Medulla oblongata (tissue), 1 donor: ENCODE measurements around the gene FAM47E.

Experiments
- DNase-seq: peaks from one replicate; pipeline ENCODE4 v3.0.0-alpha.2; 2015; ENCODE audit errors: extremely low spot score

FAM47E gene

DNA sequence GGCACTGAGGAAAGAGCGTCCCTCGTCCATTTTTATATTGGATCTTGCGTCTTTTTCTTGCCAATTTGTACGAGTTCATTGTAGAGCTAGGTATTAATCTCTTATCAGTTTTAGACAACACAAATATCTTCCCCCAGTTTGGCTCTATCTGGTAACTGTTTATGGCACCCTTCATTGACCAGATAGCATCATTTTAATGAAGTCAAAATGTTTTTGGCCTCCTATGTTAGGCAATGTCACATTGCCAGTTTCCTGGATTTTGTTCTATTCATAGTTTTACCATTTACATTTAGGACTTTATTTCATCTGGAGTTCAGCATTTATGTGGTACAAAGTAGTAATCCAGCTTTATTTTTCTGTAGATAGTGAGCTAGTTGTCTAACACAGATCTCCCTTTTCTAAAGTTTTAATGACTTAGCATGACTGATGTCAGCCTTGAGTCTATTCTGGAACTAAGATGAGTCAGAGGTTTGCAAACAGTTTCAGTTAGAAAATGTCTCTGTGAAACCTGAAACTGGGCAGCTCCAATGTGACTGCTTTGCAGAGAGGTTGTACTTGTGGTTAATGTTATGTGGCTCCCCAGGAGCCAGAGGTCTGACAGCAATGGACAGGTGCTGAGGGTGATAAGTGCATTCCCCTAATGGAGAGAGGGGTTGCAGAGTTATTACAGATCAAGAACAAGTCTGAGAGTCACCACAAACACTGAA, 49.7 kb downstream of the FAM47E start:
- no peak for DNase-seq

DNA sequence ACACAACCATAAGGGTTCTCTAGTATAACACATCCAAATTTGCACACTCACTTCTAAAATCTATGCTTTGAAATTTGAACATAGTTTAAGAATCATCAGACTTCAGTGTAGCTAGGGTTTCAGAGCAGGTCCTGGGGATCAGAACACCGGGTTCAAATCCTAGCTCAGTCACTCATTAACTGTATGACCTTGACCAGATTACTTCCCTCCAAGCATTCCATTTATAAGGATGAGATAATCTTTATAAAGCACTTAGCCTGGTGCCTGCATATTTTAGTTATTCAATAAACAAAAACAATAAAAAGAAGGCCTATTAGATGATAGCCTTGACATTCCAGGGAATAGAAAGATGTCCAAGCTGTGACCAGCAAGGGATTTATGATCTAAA, 50.2 kb downstream of the FAM47E start:
- no peak for DNase-seq

DNA sequence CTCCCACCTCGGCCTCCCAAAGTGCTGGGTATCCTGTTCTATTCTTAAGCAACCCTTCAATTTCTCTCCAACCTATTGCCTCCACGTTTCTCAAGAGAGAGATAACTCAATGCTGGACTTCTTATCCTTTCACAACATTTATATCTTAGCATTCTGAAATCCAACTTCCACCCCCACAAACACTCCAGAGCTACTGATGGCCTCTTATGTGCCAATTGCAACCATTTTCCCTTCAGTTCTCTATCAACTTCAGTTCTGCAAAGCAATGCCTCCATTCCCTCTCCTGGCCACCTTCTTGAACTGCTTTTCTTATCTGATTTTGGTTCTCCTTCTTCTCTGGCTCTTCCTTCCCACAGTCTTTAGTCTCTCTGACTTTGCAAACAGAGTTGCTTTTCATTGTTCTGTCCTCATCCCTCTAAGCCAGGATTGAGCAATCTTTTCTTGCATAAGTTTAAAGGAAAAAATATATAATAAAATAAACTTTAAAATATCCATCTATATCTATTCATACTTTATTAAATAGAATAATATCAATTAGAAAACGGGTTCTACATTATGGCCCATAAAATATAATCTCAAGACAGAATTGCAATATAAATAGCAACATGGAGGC, 51.4 kb downstream of the FAM47E start:
- no peak for DNase-seq

DNA sequence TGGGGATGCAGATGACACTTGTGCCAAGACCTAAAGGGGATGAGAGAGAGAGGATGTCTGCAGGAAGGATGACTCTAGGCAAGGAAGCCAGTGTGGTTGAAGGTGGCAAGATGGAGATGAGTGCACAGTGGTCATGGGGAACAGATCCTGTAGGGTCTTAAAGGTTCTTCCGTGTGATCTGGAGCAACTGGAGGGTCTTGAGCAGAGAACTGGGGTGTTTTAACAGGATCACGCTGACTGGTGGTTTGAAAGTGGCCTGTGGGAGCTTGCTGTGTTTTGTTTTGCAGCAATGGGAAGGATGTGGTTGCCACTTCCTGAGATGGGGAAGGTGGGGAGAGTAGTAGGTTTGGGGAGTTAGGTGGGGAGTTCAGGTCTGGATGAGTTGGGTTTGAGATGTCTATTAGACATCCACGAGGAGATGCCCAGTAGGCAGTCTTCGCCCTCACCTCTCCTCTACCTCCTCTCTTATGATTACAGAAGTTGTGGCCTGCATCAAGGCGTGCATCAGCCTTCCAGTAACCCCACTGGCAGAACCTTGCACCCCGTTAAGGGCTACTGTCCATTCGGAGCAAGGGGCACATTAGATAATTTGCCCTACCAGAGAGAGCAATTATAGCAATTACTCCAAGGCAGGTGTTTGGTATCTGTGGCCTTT, 53.6 kb downstream of the FAM47E start:
- DNase-seq: no peak

DNA sequence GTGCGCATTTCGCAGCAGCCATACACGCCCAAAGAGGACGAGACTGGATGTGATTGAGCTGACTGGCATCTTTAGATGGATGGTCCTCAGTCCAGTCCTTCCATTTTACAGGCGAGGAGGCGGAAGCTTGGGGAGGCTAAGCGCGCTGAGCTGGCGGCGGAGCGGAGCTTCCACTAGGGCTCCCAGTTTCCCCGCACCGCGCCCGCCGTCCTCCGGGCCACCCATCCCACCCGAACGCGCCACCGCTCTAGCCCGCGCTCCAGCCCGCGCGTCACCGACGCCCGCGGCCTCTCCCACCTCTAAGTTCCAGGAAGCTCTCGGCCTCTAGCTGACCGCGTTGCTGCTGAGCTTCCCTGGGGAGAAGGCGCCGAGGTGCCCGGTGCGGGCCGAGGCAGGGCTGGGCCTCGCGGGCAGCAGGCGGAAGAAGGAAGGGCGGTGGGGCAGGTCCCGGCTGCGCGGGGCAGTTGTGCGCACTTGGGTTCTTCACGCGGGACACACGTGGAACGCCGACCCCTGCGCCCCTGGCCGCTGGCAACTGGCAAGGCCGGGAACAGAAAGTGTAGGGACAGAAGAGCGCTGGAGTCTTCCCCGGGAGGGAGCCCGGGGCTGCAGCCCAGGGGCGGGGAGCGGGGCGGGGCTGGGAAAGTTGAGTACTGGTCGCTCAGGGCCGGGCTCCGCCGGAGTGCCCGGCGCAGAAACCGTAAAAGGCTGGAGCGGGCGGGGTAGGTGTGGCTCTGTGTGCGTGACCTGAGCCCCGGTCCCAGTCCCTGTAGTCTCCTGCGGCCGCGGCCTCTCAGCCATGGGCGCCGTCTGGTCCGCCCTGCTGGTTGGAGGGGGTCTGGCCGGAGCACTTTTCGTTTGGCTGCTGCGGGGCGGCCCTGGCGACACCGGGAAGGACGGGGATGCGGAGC, 54.7 kb downstream of the FAM47E start, which contains the start of gene STBD1:
Gene STBD1, plus strand, starts transcription at position 763 of the 911 bp plus-strand sequence. Its CDS starts 37 bp downstream, at position 800.
- DNase-seq: peak; percentile 48

DNA sequence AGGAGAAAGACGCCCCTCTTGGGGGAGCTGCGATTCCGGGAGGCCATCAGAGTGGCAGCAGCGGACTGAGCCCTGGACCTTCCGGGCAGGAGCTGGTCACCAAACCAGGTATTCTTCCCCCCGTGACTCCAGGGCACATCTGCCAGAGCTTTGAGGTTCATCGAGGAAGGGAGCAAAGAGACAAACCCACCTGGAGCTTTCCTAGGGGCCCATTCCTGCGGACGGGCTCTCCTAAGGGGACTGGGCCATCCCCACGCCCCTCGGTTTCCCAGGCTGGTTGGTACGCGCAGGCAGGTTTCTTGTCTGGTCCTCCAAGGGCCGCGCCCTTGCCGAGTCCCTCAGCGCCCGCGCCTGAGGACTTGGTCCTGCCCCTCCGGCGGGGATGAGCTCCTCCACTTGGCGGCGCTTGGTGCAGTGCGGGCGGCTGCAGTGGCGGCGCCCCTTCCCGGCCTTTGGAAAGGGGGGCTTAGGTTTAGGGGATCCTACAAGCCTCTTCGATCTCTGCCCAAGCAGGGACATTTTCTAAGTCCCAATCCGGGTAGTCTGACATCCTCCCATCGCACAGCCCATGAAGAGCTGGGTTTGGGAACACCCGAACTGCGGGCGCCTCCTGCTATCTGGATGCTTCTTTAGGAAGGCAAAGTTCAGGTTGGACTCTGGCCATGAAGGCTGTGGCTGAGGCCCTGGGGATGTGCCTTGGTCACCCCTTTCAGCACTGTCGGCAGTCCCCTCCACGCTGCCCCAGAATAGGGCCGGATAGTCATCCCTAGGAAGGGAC, 55.5 kb downstream of the FAM47E start:
- DNase-seq: peak; percentile 59

DNA sequence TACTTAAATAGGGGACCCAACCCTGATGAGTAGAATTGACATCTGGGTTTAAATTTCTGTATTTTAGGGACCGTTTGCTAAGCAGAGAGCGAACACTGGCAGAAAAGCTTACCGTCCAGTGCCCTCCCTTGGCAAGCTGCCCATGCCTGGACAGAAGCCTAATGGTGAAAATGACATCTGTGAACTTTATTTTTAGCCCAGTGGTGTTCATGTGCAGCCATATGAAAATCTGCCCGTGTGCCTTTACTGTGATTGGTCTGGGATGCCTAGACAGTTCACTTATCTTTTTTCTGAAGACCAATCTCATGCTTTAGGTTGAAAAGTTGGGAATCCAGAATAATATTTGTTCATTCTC, 56.1 kb downstream of the FAM47E start:
- DNase-seq: no peak

DNA sequence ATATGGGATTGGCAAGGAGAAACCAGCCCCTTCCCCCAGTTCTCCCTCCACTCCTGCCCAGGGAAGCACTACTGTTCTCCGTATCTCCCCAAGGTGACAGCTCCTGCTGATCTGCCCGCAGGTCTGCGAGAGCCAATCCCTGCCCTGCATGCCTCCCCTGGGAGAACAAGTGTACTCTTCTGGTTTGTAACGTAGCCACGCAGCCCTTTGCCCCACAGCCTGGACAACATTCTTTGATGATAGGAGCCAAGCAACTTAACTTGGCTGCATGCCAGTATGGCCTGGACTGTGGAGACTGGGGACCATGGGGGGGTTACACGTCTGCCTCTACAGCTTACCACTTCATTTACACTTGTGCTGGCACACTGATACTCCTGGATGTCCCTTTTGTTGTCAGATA, 57.0 kb downstream of the FAM47E start:
- DNase-seq: no peak

DNA sequence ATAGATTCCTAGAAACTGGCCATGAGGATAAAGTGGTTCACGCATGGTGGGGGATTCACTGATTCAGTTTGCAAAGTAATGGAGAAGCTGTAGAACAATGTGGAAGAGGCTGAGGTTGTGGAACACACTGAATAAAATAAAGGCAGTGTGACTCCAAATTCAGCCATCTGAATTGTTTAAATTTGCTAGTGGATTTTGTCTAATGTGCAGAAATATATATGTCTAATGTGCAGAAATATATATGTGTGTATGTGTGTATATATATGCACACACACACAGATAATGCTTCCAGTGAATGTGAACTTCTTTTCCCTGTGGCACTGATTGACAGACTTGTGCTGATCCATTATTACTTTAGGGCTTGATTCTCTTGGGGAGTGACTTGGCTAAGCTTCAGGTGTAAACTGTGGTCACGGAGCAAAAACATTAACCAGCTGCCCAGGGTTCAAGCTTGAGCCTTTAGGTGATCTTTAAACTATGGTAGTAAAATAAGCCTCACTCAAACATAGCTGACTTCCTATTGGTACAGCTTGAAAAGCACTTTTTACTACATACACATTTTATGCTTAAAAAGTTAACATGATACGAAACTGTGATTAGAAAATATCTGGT, 58.5 kb downstream of the FAM47E start:
- no peak for DNase-seq

DNA sequence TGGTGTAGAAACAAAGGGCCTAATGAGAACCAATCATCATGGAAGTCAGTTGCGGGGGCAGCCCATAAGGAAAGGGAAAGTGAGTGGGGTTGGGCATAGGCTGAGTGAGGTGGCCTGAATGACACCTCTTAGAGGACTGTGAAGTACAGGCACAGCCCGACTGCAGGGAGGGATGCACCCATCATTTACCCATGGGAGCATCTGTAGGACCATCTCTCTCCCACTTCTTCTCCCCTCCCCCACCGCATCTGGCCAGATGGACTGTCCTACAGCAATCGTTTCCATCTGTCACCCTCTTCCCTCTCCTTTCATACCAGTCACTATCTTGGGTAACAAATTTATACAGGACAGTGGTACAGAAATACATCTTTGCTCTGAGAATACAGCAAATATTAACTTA, 59.2 kb downstream of the FAM47E start:
- DNase-seq: no peak

DNA sequence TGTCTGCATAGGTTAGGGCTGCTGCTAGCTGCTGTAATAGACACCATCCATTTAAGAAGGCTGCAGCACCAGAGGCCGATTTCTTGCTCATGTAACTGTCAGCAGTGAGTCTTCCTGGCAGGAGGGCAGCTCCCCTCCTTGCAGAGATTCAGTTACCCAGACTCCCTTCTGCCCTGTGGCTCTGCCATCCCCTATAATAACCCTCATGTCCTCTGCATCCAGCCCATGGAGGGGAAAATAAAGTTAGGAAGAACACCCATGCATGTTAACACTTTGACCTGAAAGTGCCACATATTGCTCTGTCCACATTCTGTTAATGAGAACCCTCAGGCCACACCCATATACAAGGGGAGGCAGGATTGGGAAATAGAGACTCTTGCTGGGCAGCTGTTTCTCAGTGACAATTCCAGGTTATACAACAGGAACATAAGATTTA, 60.4 kb downstream of the FAM47E start:
- DNase-seq: no peak

DNA sequence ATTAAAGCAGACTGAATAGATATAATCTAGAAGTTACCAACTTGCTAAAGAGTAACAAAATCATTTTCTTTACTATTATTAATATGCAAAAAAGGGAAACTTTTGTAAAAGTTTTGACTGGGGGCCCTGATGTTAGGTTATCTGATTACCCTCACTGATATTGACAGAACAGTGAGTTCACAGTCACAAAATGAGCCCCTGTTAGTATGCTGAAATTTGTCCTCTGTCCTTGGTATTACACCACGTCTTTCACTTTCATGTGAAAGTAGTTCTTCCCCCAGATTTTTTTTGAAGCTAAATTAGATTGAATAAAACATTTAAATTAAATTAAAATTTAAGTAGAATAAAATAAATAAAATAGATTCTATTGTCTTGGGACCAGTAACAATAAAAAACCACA, 60.9 kb downstream of the FAM47E start:
- no peak for DNase-seq

DNA sequence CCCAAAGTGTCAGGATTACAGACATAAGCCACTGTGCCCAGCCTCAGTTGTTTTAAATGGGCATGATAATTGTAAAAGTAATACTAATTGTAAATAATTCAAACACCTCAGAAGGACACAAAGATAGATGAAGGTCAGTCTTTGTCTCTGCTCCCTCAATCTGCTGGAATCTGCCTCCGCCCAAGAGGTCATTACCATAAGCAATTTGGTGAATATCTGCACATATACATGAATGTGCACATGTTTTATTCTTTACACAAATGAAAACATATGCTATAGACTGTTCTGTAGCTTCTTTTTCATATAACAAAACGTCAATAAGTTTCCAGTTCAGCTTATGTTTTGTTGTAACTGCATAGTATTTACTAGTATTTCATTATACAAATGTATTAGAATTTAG, 62.0 kb downstream of the FAM47E start:
- DNase-seq: no peak

DNA sequence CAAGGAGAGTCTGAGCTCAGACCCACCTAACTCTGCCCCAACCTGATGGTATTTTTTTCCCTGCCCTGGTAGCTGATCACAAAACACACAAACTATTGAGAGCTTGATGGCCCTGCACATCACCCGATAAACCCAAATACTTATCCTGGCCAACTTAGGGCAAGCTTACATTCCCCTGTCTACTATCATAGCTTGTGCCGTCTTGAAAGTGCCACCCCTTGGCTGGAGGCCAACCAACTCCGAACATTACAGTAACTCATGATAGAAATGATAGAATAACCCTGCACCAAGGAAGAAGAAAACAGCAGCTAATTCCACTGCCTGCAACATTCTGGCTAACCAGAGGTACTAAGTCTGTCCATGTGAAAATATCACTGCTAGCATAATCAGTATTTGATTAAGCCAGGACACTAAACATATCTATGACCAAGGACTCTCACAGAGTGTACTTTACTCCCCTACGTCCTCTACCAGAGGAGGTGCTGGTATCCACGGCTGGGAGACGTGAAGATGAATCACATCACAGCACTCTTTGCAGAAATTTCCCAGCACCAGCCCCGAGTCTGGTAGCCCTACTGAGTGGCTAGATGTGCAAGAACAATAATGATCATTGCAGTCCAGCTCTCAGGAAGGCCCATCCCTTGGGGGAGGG, 63.9 kb downstream of the FAM47E start:
- DNase-seq: no peak

DNA sequence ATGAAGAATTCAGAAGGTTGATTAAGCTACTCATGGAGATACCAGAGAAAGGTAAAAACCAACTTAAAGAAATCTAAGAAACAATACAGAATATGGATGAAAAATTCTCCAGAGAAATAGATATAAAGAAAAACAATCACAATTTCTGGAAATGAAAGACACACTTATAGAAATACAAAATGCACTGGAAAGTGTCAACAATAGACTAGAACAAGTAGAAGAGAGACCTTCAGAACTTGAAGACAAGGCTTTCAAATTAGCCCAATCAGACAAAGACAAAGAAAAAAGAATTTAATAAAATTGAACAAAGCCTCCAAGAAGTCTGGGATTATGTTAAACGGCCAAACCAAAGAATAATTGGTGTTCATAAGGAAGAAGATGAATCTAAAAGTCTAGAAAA, 64.6 kb downstream of the FAM47E start:
- no peak for DNase-seq

DNA sequence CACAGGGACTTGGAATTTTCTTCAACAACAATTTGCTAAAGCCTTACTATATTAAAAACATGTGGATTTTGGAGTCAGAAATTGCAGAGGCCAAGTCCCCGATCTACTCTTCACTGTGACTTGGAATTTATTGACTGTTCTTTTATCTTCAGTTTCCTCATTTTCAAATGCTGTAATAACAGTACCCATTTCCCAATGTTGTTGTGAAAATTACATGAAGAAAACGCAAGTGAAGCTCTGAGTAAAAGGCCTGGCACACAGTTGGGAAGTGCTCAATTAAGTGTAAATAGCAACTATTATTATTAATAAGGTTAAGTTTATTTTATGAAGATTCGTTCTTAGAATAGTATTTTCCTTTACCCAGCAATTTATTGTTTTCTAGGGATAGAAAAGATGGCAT, 70.7 kb downstream of the FAM47E start:
- no peak for DNase-seq

DNA sequence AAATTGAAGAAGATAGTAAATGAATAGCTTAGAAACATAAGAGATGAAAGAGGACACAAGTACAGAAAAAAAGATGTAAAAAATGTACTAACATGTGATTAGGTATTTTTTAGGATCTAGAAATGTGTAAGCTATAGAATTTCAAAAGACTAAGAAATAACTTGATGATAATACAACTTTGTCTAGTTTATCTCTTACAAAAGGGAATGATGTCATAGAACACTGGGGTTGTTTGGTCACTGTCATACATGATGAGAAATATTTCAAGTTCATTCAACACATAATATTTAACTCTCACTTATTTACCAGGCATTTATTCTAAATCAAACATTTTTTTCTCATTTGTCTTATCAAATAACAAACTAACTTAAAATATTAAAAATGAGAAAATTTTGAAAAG, 73.6 kb downstream of the FAM47E start:
- DNase-seq: no peak

DNA sequence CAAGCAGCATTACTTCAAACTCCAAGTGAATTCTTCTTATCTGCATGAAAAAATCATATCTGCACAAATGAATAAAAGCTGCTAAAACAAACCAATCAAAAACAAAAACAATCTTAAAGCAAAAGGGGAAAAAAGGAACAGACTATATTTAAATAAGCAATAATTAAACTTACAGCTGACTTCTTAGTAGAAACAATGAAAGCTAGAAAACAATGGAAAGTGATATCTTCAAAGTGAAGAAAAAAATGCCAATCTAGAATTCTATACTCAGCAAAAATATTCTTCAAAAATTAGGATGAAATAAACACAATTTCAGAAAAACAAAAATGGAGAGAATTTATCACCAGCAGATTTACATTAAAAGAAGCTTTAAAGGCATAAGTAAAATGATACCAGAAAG, 75.0 kb downstream of the FAM47E start:
- DNase-seq: no peak
